GM12878 (cell line): ENCODE measurements around the gene AUNIP. TPM values are rescaled to one million over a fixed set of nuclear protein-coding genes. Genes with fewer than 3 reads are reported as not detected.

Experiments
- ATAC-seq: fragments of 200-7000 bp; cut with Tn5 transposase; 3 replicates; pipeline ENCODE4 v1.9.1; 2020; ENCODE audit warnings: mild to moderate bottlenecking, moderate library complexity
- BruUV-seq: library from RNA; stranded (reverse); fragments of 400-500 nt; replicated peaks from 2 replicates; lab custom pipeline; 2021; lab: Mats Ljungman, UMichigan
- CTCF ChIA-PET: fragments of 300-600 bp; sonication (Branson Sonifier 250); formaldehyde crosslinking; extraction: SDS; loops from one replicate; lab custom pipeline; 2021; ENCODE audit warnings: inconsistent platforms; lab: Yijun Ruan, JAX
- POLR2A ChIA-PET: fragments of 350-600 bp; formaldehyde crosslinking; extraction: SDS; loops from one replicate; lab custom pipeline; 2021; ENCODE audit warnings: inconsistent platforms; lab: Charles Lee
- RAD21 ChIA-PET: fragments of 300-600 bp; sonication (Branson Sonifier 250); formaldehyde crosslinking; loops from one replicate; lab custom pipeline; 2023; ENCODE audit warnings: antibody characterized with exemption; ENCODE audit not compliant: unreplicated experiment; lab: Charles Lee
- SMC1A ChIA-PET: fragments of 300-600 bp; sonication (Branson Sonifier 250); formaldehyde crosslinking; loops from one replicate; lab custom pipeline; 2023; ENCODE audit not compliant: unreplicated experiment, uncharacterized antibody; lab: Charles Lee
- DNase-seq: peaks from one replicate; pipeline ENCODE4 v3.0.0-alpha.2; 2011; ENCODE audit warnings: low read depth, low spot score
- FAIRE-seq: peaks from 3 replicates; lab custom pipeline; 2011; peaks lifted over from hg19 to GRCh38; lab: Jason Lieb, UNC
- H2AFZ ChIP-seq: 2 replicates; pipeline ENCODE4 v1.6.0; 2011; ENCODE audit warnings: low read depth, low read length, control low read depth; ENCODE audit not compliant: control insufficient read depth
- H3K27ac ChIP-seq: 2 replicates; pipeline ENCODE4 v1.5.1; 2011; ENCODE audit warnings: control low read depth; ENCODE audit not compliant: control insufficient read depth, insufficient read depth
- H3K27me3 ChIP-seq, 2 experiments: replicated peaks in 1 of 2; 2 replicates each; pipeline versions ENCODE4 v1.6.0 to v1.6.1; 2011; ENCODE audit warnings: low read length in 1 of 2; ENCODE audit not compliant: control insufficient read depth in 2 of 2, insufficient read depth in 2 of 2
- H3K36me3 ChIP-seq, 2 experiments: 2 replicates each; pipeline ENCODE4 v1.5.1; 2011; ENCODE audit warnings: low read length in 1 of 2; ENCODE audit not compliant: control insufficient read depth in 2 of 2, insufficient read depth in 2 of 2
- H3K4me1 ChIP-seq: 2 replicates; pipeline ENCODE4 v1.6.1; 2011; ENCODE audit warnings: mild to moderate bottlenecking, low read length, moderate library complexity, mixed read lengths; ENCODE audit not compliant: control insufficient read depth, insufficient read depth
- H3K4me2 ChIP-seq: 2 replicates; pipeline ENCODE4 v1.6.0; 2011; ENCODE audit warnings: control low read depth; ENCODE audit not compliant: control insufficient read depth, insufficient read depth
- H3K4me3 ChIP-seq: fragments of 200-600 bp; sonication (generic); 2 replicates; pipeline ENCODE4 v1.5.1; 2016
- H3K79me2 ChIP-seq: 2 replicates; pipeline ENCODE4 v1.6.0; 2011; ENCODE audit warnings: low read length; ENCODE audit not compliant: control insufficient read depth, insufficient read depth
- H3K9ac ChIP-seq: 2 replicates; pipeline ENCODE4 v1.8.0; 2011; ENCODE audit warnings: low read length, control low read depth, mixed read lengths; ENCODE audit not compliant: control insufficient read depth, insufficient read depth
- H3K9me3 ChIP-seq: replicated peaks from 3 replicates; pipeline ENCODE4 v1.5.1; 2011; ENCODE audit warnings: mild to moderate bottlenecking, low read length; ENCODE audit not compliant: control insufficient read depth, insufficient read depth
- H4K20me1 ChIP-seq: 2 replicates; pipeline ENCODE4 v1.6.0; 2011; ENCODE audit not compliant: control insufficient read depth, insufficient read depth
- ATF7 ChIP-seq: fragments of 450-650 bp; IDR thresholded peaks from 2 replicates; pipeline ENCODE4 v1.6.1; 2016; ENCODE audit warnings: low read depth, mild to moderate bottlenecking
- CBFB ChIP-seq: IDR thresholded peaks from 2 replicates; pipeline ENCODE4 v1.6.1; 2016; ENCODE audit warnings: antibody characterized with exemption, low read depth
- CBX5 ChIP-seq: sonication (generic); IDR thresholded peaks from 2 replicates; pipeline ENCODE4 v1.6.1; 2016; ENCODE audit warnings: low read depth, moderate library complexity, mild to moderate bottlenecking, inconsistent platforms
- EZH2 ChIP-seq: IDR thresholded peaks from 2 replicates; pipeline ENCODE4 v1.6.1; 2012; ENCODE audit warnings: low read depth, mild to moderate bottlenecking, control low read depth, inconsistent platforms, low read length, borderline replicate concordance; ENCODE audit not compliant: control insufficient read depth
- KAT2A ChIP-seq: conservative IDR thresholded peaks from 2 replicates; pipeline ENCODE4 v1.6.1; 2011; ENCODE audit warnings: low read depth, low read length; ENCODE audit not compliant: control insufficient read depth
- NBN ChIP-seq: fragments of 450-650 bp; IDR thresholded peaks from 2 replicates; pipeline ENCODE4 v1.6.1; 2016
- PAX8 ChIP-seq: fragments of 450-650 bp; IDR thresholded peaks from 2 replicates; pipeline ENCODE4 v1.6.1; 2017; ENCODE audit warnings: mild to moderate bottlenecking, moderate library complexity
- POLR2AphosphoS5 ChIP-seq: IDR thresholded peaks from 2 replicates; pipeline ENCODE4 v1.6.1; 2011; ENCODE audit warnings: mild to moderate bottlenecking, low read length, inconsistent platforms
- RB1 ChIP-seq: fragments of 450-650 bp; formaldehyde crosslinking; IDR thresholded peaks from 2 replicates; pipeline ENCODE4 v1.6.1; 2017; ENCODE audit warnings: mild to moderate bottlenecking, borderline replicate concordance
- SMAD5 ChIP-seq: IDR thresholded peaks from 2 replicates; pipeline ENCODE4 v1.6.1; 2016; ENCODE audit warnings: antibody characterized with exemption, low read depth
- USF1 ChIP-seq: IDR thresholded peaks from 2 replicates; pipeline ENCODE4 v1.6.1; 2011; ENCODE audit warnings: borderline replicate concordance, low read depth, mild to moderate bottlenecking, moderate library complexity, mixed read lengths, low read length; ENCODE audit not compliant: insufficient read depth; ENCODE audit errors: extremely low read length
- WRNIP1 ChIP-seq: IDR thresholded peaks from 2 replicates; pipeline ENCODE4 v1.6.1; 2011; ENCODE audit warnings: low read depth, low read length, improper control_type of control experiment, borderline replicate concordance
- WGBS: methylation state at CpG from one replicate; pipeline ENCODE4 v1.1.6; 2016; ENCODE audit warnings: low lambda C conversion rate; ENCODE audit not compliant: insufficient replicate concordance, insufficient coverage; ENCODE audit errors: missing lambda C conversion rate; 5-methylcytosine and 5-hydroxymethylcytosine counted together
- in situ Hi-C: fragments of 300-500 bp; cut with MboI; formaldehyde crosslinking; loops from 9 replicates; pipeline ENCODE4 v1.14.3; 2018; ENCODE audit warnings: mixed read lengths
- intact Hi-C: fragments of 100-400 bp; cut with micrococcal nuclease; formaldehyde crosslinking; loops from one replicate; pipeline ENCODE4 v1.14.2; 2022; ENCODE audit not compliant: unreplicated experiment
- polyA plus RNA-seq, 11 experiments: library from polyadenylated mRNA; depleted of rRNA in 4 of 11; unstranded in 6 of 11; stranded (reverse) in 5 of 11; fragments of >200 nt; fragmentation: Nextera tagmentation in 4 of 11; fragmentation: Illumina TruSeq in 1 of 11; extraction: Ambion mirVana in 4 of 11; extraction: Trizol in 1 of 11; gene quantifications; 1 replicate in 1 of 11; 2 replicates in 10 of 11; pipeline versions ENCODE4 v1.2.1 to v1.2.3, GENCODE V29; 2011 to 2016; ENCODE audit warnings: inconsistent platforms in 2 of 11, missing spikeins in 2 of 11, low read depth in 1 of 11
- total RNA-seq, 4 experiments: library from RNA; depleted of rRNA in 3 of 4; stranded (reverse); fragments of >200 nt in 3 of 4; fragmentation: Illumina TruSeq in 1 of 4; extraction: Trizol in 1 of 4; gene quantifications; 2 replicates each; pipeline versions ENCODE4 v1.2.1 to v1.2.3, GENCODE V29; 2013 to 2021

The AUNIP gene
- total and polyA plus RNA-seq, 10 of the 15 experiments (the other 5 are each of a cell fraction or from before 2014, with no cell fraction given), result 3.9 to 20.0 (median 12.7) TPM

DNA sequence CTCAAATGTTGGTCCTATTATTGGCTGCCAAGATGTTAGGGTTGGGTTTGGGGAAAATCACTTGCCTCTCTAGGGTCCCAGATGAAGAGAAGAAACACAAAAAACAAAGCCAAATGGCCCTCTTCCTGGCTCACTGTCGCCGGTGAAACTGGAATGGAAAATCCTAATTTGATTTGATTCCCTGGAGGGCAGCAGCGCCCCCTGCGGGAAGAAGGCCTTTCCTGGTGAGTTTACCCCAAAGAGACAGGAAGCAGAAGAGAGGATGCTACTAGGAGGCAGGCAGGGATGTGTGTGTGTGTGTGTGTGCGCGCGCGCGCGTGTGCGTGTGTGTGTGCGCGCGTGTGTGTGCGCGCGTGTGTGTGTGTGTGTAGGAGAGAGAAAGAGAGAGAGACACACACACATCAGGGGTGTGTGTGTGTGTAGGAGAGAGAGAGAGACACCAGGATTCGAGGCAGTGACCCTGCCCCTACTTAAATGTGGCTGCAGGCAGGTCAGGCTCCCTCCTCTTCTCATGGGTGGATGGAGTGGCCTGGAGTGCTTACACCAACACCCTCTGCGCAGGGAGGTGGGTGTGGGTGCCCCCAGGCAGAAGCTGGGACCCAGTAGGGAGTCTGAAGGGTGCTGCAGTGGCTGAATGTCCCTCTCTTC, 62.3 kb downstream of the AUNIP start (continued):
- no peak for TF ChIP-seq PAX8
- no peak for TF ChIP-seq RB1
- no peak for TF ChIP-seq EZH2
- TF ChIP-seq SMAD5, result no peak

GRCh38 chr1:25795946-25796810, 63.1 kb downstream of the AUNIP start:
- no peak for TF ChIP-seq USF1
- TF ChIP-seq KAT2A, result no peak
- no peak for TF ChIP-seq CBFB
- no peak for TF ChIP-seq POLR2AphosphoS5
- no peak for TF ChIP-seq CBX5
- TF ChIP-seq WRNIP1, result no peak
- no peak for TF ChIP-seq ATF7
- no peak for TF ChIP-seq NBN
- TF ChIP-seq, all 136 proteins: peak for 0
- no peak for ATAC-seq
- no peak overlapping the region for H3K4me2 ChIP-seq
- ChIA-PET SMC1A (interaction anchor here (1.2 to 1.4 kb wide), 2 partner anchors 9 to 187 kb away, joined by 6 to 7 read pairs; no protein-coding TSS in a partner anchor), CTCF (interaction anchor here (0.7 to 8.4 kb wide), 10 partner anchors 15 to 309 kb away, joined by 3 to 63 read pairs (median 3); no protein-coding TSS in a partner anchor), RAD21 (interaction anchor here (0.6 to 2.0 kb wide), 2 partner anchors 187 to 867 kb away, joined by 3 to 6 read pairs; no protein-coding TSS in a partner anchor), POLR2A (no interaction called here)
- H3K9ac ChIP-seq, result no peak overlapping the region
- FAIRE-seq, result peak; percentile 23
- no peaks in the 10 kb centered on the region; the same call in 2 of the 3 replicates for H3K9me3 ChIP-seq
- no TSS peak for BruUV-seq
- no peak overlapping the region for H3K27ac ChIP-seq
- no peaks in the 10 kb centered on the region for H4K20me1 ChIP-seq
- H3K4me3 ChIP-seq, result no peak overlapping the region
- no peak overlapping the region for H2AFZ ChIP-seq
- WGBS, result 62% methylated on average over 22 of the region's 22 CpGs
- intact Hi-C loops (loop anchor here (2.0 to 5.0 kb wide), 2 partner anchors 185 to 294 kb away; no protein-coding TSS in a partner anchor), in situ Hi-C loops (loop anchor here (5.0 kb wide), 1 partner anchor 184 kb away; no protein-coding TSS in a partner anchor)
- no peaks in the 10 kb centered on the region; a peak in 1 of 4 replicates for H3K27me3 ChIP-seq
- DNase-seq, result no peak
- H3K4me1 ChIP-seq, result no peaks in the 10 kb centered on the region; the same call in 1 of the 2 replicates
- H3K36me3 ChIP-seq, result no peaks in the 10 kb centered on the region
- no peaks in the 10 kb centered on the region for H3K79me2 ChIP-seq
